ENCODE results near the gene GDI1. TPM values are rescaled to one million over a fixed set of nuclear protein-coding genes. Genes with fewer than 3 reads are reported as not detected.

The GDI1 gene
- total RNA-seq, 1 donor from 2014 or later: 67.4 TPM

DNA sequence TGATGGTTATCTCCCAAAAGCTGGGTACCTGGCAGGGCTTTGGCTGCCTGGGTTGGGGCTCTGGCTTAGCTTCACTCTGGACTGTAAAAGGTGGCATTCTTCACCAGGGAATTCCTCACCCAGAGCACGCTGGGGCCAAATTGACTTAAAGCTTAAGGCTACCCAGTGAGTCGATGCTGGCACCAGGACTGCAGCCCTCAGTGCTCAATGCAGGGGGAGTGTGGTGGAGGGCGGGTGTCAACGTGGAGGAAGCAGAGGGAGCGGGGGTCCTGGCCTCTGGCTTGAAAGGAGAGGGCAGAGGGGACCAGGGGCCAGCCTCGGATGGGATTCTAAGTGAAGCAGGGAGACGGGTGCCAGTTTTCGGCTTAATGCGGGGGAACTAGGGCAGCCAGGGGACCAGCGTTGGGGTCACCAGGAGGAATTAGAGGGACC, 6.5 kb downstream of the GDI1 start:
- no peaks in the 10 kb centered on the region for H3K27me3 ChIP-seq
- TF ChIP-seq, protein P1, sequence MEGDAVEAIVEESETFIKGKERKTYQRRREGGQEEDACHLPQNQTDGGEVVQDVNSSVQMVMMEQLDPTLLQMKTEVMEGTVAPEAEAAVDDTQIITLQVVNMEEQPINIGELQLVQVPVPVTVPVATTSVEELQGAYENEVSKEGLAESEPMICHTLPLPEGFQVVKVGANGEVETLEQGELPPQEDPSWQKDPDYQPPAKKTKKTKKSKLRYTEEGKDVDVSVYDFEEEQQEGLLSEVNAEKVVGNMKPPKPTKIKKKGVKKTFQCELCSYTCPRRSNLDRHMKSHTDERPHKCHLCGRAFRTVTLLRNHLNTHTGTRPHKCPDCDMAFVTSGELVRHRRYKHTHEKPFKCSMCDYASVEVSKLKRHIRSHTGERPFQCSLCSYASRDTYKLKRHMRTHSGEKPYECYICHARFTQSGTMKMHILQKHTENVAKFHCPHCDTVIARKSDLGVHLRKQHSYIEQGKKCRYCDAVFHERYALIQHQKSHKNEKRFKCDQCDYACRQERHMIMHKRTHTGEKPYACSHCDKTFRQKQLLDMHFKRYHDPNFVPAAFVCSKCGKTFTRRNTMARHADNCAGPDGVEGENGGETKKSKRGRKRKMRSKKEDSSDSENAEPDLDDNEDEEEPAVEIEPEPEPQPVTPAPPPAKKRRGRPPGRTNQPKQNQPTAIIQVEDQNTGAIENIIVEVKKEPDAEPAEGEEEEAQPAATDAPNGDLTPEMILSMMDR (IDR thresholded peaks at IDR 0.05): no peak

DNA sequence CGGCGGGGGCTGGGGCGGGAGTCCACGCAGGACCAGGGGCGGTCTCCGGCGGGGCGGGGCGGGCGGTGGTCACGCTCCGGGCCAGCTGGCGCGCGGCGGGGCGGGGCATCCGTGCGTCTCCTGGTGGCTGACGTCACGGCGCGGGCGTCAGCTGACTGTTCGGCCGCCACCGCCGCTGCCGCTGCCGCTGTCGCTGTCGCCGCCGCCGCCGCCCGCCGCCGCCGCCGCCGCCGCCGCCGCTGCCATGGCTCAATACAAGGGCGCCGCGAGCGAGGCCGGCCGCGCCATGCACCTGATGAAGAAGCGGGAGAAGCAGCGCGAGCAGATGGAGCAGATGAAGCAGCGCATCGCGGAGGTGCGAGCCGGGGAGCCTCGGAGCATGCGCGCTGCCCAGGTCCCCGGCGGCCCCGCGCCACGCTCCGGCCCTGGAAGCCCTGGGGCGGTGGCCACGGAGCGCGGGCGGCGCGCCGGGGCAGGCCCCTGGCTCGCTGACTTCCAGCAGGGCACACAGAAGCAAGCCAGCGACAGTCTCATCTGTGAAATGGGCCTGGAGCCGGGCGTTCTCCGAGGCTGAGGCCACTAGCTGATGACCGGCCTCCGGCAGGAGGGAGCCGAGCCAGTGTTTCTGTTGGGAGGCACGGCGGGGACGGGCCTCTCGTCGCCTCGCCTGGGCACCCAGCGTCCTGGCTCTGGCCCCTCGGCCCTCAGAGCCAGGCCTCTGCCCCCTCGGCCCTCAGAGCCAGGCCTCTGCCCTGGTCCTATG, 7.2 kb downstream of the GDI1 start, which contains the start of gene FAM50A:
TSS of gene FAM50A (plus strand) at position 150 of the 763 bp plus-strand sequence. CDS start at position 245, 95 bp downstream.
- H3K4me3 ChIP-seq: peak within 1 kb of the TSS; percentile 77 to 85
- DNase-seq (ENCODE audit: low spot score in 2 of 2): peak in 1 of 2 donors; percentile 85
- TF ChIP-seq, protein P1 (IDR thresholded peaks at IDR 0.05): peak in 1 of 3 experiments; percentile 26
- peaks cover 0 to 13% of the 10 kb centered on the region in 2 donors for H3K4me1 ChIP-seq
- peak within 1 kb of the TSS; percentile 80 to 83 for H3K27ac ChIP-seq
- intact Hi-C loops (cut with DNase I): loop anchor here (5.0 kb wide), 2 partner anchors 33 to 37 kb away; partner anchors contain the start of genes DNASE1L1 and LAGE3
- no peaks in the 10 kb centered on the region for H3K9me3 ChIP-seq
- H3K27me3 ChIP-seq: no peaks in the 10 kb centered on the region
- peaks cover 25 to 42% of the 10 kb centered on the region in 2 donors for H3K36me3 ChIP-seq

More for the DNA sequence above, 6.5 kb downstream of the GDI1 start:
- Histone ChIP-seq H3K36me3 (peaks cover 19 to 35% of the 10 kb centered on the region in 2 donors), H3K27ac (peak overlapping the region; percentile 80 to 83), H3K4me1 (peaks cover 0 to 18% of the 10 kb centered on the region in 2 donors), H3K4me3 (peak overlapping the region; percentile 77 to 85), H3K9me3 (no peaks in the 10 kb centered on the region)
- no peak for DNase-seq (ENCODE audit: low spot score in 2 of 2)
- intact Hi-C loops (cut with DNase I): loop anchor here (5.0 kb wide), 2 partner anchors 34 to 36 kb away; partner anchors contain the start of genes DNASE1L1 and LAGE3

DNA sequence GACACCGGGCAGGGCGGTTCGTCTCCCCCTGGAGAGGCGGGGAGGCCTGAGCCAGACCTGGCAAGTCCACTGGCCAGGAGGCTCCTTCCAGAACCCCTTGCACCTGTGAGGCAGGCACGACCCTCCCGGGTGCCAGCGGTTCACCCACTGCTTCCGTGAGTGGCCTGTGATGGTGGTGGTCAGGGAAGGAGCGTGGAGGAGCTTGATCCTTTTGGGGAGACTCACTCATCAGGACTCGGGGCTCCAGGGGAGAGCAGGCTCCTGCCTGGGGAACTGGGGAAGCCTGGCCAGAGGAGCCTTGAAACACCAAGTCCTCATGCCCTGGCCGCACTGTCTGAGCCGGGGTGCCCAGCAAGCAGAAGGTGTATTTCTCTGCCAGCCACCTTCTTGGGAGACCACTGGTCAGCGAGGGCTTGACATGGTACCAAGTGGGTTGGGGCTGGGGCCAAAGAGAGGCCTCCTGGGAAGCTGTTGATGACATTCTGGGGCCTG, 7.8 kb downstream of the GDI1 start:
- H3K27me3 ChIP-seq: no peaks in the 10 kb centered on the region
- no peak for DNase-seq (ENCODE audit: low spot score in 2 of 2)
- peaks cover 28 to 45% of the 10 kb centered on the region in 2 donors for H3K36me3 ChIP-seq
- intact Hi-C loops (cut with DNase I): loop anchor here (5.0 kb wide), 2 partner anchors 32 to 38 kb away; partner anchors contain the start of genes DNASE1L1 and LAGE3
- peak overlapping the region; percentile 77 to 85 for H3K4me3 ChIP-seq
- peaks cover 0 to 13% of the 10 kb centered on the region in 2 donors for H3K4me1 ChIP-seq
- TF ChIP-seq, protein P1 (IDR thresholded peaks at IDR 0.05): no peak
- H3K9me3 ChIP-seq: no peaks in the 10 kb centered on the region
- H3K27ac ChIP-seq: peak overlapping the region; percentile 79 to 80

DNA sequence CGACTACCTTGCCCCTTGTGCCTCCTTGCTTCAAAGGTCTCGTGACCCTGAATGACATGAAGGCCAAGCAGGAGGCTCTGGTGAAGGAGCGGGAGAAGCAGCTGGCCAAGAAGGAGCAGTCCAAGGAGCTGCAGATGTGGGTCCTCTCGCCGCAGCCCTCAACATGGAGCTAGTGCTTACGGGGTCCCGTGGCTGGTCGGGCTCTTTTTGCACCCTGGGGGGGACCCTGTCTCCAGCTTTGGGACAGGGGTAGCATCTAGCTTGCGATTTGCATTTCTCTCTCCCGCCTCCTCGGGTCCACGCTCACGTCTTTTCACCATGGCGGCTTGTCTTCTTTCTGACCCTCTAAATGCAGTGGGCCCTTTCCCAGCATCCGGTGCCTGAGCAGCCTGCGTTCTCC, 8.8 kb downstream of the GDI1 start:
- no peak for DNase-seq (ENCODE audit: low spot score in 2 of 2)
- no peak overlapping the region for H3K4me3 ChIP-seq
- no peaks in the 10 kb centered on the region for H3K9me3 ChIP-seq
- TF ChIP-seq, protein P1 (IDR thresholded peaks at IDR 0.05): no peak
- H3K27me3 ChIP-seq: no peaks in the 10 kb centered on the region
- intact Hi-C loops (cut with DNase I): no loop called here
- H3K36me3 ChIP-seq: peaks cover 32 to 45% of the 10 kb centered on the region in 2 donors
- no peak overlapping the region for H3K27ac ChIP-seq
- peaks cover 0 to 13% of the 10 kb centered on the region in 2 donors for H3K4me1 ChIP-seq

DNA sequence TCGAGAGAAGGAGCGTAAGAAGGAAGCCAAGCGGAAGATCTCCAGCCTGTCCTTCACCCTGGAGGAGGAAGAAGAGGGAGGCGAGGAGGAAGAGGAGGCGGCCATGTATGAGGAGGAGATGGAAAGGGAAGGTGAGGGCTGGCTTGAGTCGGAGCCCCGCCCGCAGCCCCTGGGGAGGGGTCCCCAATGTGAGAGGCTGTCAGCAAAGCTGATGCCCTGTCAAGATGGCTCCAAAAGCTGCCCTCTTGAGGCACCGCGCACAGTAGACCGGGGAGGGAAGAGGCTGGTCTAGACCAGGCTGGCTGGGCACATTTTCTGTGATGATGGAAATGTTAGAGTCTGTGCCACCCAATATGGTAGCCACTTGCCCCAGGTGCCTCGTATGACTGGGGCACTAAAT, 9.5 kb downstream of the GDI1 start:
- intact Hi-C loops (cut with DNase I): no loop called here

More for the DNA sequence above, 9.5 kb downstream of the GDI1 start:
- Histone ChIP-seq H3K36me3 (peaks cover 28 to 40% of the 10 kb centered on the region in 2 donors), H3K4me1 (peaks cover 0 to 13% of the 10 kb centered on the region in 2 donors), H3K4me3 (no peak overlapping the region), H3K27me3 (no peaks in the 10 kb centered on the region), H3K27ac (no peak overlapping the region), H3K9me3 (no peaks in the 10 kb centered on the region)
- no peak for DNase-seq (ENCODE audit: low spot score in 2 of 2)
- TF ChIP-seq, protein P1 (IDR thresholded peaks at IDR 0.05): no peak

Measured in ascending aorta (tissue), 2 donors.